NT2/D1 (cell line): ENCODE results near the gene COPB1.

Experiments
- SUZ12 ChIP-seq: IDR thresholded peaks from 2 replicates; pipeline ENCODE4 v1.6.1; 2011; ENCODE audit not compliant: insufficient read length, insufficient read depth; ENCODE audit errors: extremely low read depth
- YY1 ChIP-seq: IDR thresholded peaks from 2 replicates; pipeline ENCODE4 v1.6.1; 2011; ENCODE audit not compliant: insufficient read length, insufficient read depth
- ZNF274 ChIP-seq: IDR thresholded peaks from 2 replicates; pipeline ENCODE4 v1.6.1; 2011; ENCODE audit warnings: mild to moderate bottlenecking, low read depth, low read length

- TF ChIP-seq ZNF274 (no peak), SUZ12 (no peak), YY1 (no peak)
Observed at GRCh38 chr11:14463623-14464022, 36.0 kb downstream of the COPB1 start.
